Upper lobe of left lung (tissue), 4 donors: ENCODE data around the gene RCBTB2.

Experiments used
- EP300 ChIP-seq, 4 donors: sonication (generic); formaldehyde crosslinking; IDR thresholded peaks; one replicate each; pipeline ENCODE4 v1.5.1; 2017; ENCODE audit warnings: antibody characterized with exemption in 4 of 4, control low read depth in 2 of 4
- POLR2A ChIP-seq, 4 donors: fragments of 450-650 bp; IDR thresholded peaks; one replicate each; pipeline ENCODE4 v1.5.1; 2016 to 2017; ENCODE audit warnings: antibody characterized with exemption in 4 of 4, mild to moderate bottlenecking in 2 of 4
- POLR2AphosphoS5 ChIP-seq, 2 donors: sonication (generic); formaldehyde crosslinking; IDR thresholded peaks; one replicate each; pipeline ENCODE4 v1.5.1; 2017; ENCODE audit warnings: antibody characterized with exemption in 2 of 2
- TF ChIP-seq, protein P1 (sequence below), 6 experiments: fragments of 450-650 bp in 4 of 6; fragments of 200-600 bp in 2 of 6; sonication (generic) in 2 of 6; IDR thresholded peaks; one replicate each; pipeline ENCODE4 v1.5.1; 2016 to 2019; ENCODE audit warnings: antibody characterized with exemption in 6 of 6

DNA sequence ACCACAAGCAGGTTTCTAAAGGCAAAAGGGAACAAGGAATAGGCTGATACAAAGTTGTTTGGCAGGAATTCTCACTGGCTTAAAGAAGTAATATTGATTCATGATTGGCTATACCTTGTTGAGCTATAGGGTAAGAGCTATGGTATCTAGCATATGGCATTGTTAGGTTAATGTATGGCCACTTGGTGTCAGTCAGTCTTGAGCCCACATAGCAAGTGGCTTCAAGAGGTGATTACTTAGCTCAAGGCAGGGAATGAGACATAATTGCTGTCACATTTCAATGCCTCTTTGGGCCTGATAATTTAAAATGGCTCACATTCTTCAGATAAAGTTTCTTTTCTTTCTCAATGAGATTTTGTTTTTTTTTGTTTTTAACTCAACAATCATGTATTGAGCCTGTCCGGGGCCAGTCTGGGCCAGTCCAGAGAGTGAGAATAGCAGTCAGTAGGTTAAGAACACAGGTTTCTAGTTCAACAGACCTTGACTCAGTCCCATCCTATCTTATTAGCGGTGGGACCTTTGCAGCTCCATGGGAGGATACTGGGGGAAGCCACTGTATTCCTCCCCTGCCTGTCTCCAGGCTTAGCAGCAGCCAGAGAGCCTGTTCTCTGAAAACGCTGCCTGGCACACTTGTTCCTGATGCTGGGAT is 45.8 kb upstream of the RCBTB2 start:
- TF ChIP-seq POLR2A (IDR thresholded peaks at IDR 0.05) (no peak), EP300 (IDR thresholded peaks at IDR 0.05) (no peak), POLR2AphosphoS5 (IDR thresholded peaks at IDR 0.05) (no peak)
- TF ChIP-seq, protein P1, sequence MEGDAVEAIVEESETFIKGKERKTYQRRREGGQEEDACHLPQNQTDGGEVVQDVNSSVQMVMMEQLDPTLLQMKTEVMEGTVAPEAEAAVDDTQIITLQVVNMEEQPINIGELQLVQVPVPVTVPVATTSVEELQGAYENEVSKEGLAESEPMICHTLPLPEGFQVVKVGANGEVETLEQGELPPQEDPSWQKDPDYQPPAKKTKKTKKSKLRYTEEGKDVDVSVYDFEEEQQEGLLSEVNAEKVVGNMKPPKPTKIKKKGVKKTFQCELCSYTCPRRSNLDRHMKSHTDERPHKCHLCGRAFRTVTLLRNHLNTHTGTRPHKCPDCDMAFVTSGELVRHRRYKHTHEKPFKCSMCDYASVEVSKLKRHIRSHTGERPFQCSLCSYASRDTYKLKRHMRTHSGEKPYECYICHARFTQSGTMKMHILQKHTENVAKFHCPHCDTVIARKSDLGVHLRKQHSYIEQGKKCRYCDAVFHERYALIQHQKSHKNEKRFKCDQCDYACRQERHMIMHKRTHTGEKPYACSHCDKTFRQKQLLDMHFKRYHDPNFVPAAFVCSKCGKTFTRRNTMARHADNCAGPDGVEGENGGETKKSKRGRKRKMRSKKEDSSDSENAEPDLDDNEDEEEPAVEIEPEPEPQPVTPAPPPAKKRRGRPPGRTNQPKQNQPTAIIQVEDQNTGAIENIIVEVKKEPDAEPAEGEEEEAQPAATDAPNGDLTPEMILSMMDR (IDR thresholded peaks at IDR 0.05), result no peak
